SIG-M5 (cell line): Measurements from ENCODE around the gene DLEC1.

Experiments used
- DNase-seq: peaks from one replicate; lab custom pipeline; 2025; lab: John Stamatoyannopoulos, UW

The DLEC1 gene

GRCh38 chr3:38108649-38109579, 69.9 kb downstream of the DLEC1 start:
- no peak for DNase-seq

DNA sequence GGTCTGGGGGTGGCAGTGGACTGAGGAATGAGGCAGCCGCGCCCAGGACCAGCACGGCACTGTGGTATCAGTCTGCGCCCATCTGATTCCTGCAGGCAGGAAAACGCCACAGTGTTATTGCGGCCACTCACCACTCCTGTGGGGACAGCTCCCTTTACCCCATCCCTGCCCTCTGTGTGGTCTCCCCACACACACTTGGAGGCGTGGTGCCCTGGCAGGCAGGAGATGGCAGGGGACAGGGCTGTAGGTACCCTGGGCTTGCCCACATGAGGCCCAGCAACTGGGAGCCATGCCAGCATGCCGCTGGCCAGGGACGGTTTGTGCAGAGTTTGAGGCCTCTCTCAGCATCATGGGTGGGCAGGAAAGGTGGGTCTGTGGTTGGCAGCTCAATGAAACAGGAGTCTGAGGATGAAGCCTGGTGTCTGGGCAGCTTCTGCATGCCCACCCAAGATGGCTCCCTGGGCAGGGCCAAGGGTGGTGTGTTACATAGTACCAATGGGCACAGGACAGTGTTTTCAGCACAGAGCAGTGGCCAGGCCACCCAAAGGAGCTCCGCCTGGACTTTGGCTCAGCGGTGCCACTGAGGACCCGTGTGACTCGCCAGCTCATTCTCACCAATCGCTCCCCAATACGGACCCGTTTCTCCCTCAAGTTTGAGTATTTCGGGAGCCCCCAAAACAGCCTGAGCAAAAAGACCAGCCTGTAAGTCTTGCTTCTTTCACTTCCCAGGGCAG, 70.7 kb downstream of the DLEC1 start:
- no peak for DNase-seq

DNA sequence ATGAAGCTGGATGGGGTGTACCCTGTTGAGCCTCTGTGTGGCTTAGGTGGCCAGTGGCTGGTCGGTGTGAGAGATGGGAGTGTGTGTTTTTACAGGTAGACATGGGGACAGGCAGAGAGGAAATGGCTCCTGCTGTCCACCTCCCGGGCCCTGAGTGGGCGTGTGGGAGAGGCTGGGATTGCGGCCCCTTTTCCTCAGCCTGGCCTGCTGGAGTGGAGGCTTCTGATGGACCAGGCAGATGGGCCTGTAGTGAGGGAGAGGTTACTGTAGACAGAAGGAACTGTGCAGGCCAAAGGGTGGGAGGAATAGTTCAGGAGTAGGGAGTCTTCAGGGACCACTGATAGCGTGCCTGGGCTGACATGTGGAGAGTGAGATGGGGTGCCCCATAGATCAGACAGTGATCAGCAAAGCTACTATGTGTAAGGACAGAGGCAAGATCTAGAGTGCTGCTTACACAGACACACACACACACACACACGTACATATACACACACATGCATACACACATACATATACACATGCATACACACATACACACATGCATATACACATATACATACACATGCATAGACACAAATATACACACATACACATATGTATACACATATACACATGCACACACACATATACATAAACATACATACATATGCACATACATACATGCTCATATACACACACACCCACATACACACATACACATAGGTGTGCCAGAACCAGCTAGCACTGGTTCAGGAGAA, 71.5 kb downstream of the DLEC1 start:
- no peak for DNase-seq

- DNase-seq, result no peak
Measured at GRCh38 chr3:38111201-38111600, 72.2 kb downstream of the DLEC1 start.

DNA sequence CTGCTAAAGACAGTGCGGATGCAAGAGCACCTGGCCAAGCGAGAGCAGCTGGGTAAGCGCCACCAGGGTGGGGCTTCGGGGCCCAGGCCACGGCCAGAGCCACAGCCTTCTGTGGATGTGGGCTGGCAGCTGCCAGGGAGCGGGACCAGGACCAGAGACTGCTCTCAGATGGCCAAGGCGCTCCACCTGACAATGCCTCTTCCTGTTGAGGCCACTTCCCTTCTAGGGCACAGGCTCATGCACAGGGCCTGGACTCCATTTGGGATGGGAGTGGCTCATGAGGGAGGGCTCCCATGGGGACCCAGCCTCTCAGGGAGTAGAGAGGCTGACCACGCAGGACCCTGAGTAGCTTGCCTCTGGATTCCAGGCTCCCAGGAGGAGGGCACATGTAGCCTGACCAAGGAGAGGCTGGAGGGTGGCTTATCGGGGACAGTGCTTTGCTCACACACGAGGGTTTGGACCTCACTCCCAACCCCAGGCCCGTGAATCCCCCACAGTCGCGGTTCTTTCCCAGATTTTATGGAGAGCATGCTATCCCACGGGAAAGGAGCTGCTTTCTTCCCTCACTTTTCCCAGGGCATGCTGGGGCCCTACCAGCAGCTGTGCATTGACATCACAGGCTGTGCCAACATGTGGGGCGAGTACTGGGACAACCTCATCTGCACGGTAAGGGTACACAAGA, 72.8 kb downstream of the DLEC1 start:
- DNase-seq, result no peak

DNA sequence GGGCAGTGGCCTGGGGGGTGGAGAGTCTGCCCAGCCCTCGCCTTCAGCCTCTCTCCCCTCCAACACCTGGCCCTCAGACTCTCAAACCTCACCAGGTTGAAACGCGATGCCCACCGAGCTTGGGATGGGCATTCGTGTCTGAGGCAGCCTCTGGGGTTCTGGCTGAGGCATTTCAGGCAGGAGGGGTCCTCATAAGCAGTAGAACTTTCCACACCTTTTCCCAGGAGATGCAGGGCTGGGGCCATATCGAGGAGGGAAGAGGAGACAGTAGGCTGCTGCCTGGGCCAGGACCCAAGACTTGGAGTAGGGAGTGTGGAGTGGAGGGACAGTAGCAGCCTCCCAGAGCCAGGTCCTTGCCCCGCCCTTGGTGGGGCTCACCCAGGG, 73.4 kb downstream of the DLEC1 start:
- no peak for DNase-seq

DNA sequence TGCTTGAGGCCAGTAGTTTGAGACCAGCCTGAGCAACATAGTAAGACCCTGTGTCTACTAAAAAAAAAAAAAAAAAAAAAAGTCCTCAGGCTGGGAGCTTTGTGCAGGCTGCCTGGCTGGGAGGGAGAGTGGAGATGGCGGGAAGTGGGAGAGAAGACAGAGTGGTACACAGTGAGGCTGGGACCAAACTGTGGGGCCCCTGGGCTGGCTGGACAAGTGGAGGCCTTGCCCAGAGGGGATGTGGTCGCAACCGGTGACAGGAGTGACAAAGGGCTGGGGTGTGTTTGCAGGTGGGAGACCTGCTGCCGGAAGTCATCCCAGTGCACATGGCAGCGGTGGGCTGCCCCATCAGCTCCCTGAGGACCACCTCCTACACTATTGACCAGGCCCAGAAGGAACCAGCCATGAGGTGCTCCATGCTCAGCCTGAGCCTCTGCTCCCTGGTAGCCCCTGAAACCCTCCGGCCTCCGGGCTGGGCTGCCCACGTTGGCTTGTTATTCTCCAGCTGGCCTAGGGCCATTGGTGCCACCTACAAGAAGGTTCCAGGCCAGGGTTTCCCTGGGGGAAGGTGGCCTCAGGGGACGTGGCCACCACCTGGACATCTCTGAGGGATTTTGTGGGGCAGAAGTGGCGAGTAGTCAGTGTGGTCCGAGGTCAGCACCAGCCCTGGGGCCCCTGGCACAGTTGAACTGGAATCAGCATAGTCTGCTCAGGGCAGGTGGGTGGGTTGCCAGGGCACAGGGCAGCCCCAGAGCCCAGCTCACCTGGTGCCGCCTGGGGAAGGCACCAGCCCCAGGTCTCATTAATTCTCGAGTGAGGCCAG, 75.3 kb downstream of the DLEC1 start:
- DNase-seq, result no peak

GRCh38 chr3:38114875-38115644, 76.1 kb downstream of the DLEC1 start:
- no peak for DNase-seq

DNA sequence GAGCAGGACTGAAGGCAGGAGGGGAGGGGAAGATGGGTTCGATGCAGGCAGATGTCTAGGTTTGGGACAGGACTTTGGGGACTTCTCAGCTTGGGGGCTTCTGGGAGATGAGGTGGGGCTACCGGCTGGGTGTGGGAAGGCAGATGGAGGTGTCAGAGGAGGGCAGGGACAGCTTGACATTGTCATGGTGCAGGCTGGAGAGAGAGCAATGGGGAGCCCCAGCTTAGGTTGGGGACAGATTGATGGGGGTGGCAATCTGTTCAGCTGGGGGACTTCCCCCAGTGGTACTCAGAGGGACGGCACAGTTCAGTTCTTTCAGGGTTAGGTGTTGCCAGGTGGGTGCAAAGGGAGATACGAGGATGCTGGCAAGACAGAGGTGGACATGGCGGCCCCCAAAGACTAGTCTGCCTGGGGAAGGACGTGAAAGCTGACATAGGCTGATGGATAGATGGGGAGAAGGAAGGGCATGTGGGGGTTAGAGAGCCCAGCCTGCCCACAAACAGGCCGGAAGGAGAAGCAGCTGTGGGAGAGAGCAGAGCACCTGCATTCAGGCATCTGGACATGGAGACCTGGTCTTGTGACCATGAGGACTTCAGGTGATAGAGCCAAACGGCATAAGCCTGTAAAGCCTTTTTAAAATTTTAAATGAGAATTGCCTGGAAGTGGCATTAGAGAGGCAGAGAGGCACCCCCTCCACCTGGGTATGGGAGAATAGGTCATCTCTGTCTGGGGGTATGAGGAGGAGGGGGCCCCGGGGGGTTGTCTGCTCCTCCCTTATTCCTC, 76.8 kb downstream of the DLEC1 start:
- DNase-seq, result no peak

GRCh38 chr3:38116471-38117162, 77.6 kb downstream of the DLEC1 start:
- no peak for DNase-seq

GRCh38 chr3:38117163-38117716, 78.2 kb downstream of the DLEC1 start:
- no peak for DNase-seq

GRCh38 chr3:38117748-38118420, 78.9 kb downstream of the DLEC1 start:
- no peak for DNase-seq

GRCh38 chr3:38118421-38119247, 79.6 kb downstream of the DLEC1 start:
- DNase-seq, result no peak

GRCh38 chr3:38119248-38119544, 80.2 kb downstream of the DLEC1 start:
- no peak for DNase-seq

DNA sequence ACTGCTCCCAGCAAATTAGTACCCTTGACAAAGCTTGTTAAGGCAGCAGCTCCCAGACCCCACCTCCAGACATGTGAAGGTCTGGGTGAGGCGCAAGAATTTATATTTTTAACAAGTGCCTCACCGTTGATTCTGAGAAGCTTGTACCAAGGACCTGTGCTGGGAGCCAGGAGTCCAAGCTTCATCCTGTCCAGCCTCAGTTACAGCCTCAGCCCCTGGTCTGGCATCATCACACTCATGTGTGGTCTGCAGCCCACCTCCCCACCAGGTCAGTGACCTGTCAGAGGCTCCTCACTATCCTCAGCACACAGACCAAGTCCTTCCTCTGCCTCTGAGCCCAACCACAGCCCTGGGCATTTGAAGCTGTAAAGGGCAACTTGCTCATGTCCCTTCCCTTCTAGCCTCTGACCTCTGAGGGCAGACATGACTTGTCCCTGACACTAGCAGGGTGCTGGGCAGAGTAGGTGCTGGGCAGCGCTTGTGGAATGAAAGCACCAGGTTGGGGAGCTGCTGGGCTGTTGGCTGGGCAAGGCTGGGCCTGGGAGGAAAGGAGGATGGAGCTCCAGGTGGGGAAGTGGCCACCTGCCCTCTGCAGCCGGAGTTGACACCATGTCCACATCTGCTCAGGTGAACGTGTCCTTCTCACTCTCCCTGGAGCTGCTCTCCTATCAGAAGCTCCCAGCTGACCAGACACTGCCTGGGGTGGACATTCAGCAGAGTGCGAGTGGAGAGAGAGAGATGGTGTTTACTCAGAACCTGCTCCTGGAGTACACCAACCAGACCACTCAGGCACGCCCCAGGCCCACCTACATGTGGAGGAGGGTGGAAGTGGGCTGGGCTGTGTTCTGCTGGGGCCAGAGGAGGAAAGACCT, 81.0 kb downstream of the DLEC1 start:
- DNase-seq, result no peak

DNA sequence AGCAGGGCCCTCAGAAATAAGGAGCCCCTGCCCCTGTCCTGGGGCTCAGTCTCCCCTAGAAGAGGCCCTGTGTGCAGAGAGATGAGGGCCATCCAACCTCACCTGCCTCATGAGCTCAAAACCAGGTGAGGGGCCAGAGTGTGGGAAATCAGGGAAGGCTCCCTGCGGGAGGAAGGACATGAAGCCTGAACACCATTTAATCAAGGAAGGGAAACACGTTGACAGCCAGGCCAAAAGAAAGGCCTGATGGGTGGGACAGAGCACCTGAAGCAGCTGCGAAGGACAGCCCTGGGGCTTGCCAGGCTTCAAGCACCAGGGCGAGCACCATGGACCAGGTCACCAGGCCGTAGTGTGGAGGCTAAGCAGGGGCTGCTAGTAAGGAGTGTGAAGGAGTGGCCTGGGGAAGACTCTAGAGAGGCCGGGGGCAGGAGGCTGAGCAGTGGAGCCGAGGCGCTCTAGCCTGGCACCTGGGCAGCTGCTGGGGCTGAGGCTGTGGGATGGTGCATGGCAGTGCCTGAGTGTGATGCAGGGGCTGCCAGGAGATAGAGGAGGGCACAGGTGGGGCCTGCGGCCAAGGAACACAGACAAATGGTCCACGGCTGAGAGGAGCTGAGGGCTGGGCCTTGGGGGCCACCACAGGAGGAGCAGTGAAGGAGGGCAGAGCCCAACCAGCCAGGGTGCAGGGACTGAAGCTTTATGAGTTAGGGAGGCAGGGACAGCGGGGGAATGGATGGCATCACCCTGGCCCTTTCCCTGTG, 81.9 kb downstream of the DLEC1 start:
- DNase-seq, result no peak
